Rectal smooth muscle tissue (tissue), 1 donor: Measurements from ENCODE around the gene HDGFL2.

Source experiments
- H3K27ac ChIP-seq: one replicate; pipeline ENCODE4 v1.7.0; 2013; ENCODE audit warnings: low read depth, low read length, inconsistent platforms
- H3K27me3 ChIP-seq: one replicate; pipeline ENCODE4 v1.7.0; 2013; ENCODE audit warnings: low read length; ENCODE audit not compliant: control insufficient read depth, insufficient read depth
- H3K36me3 ChIP-seq: one replicate; pipeline ENCODE4 v1.7.0; 2013; ENCODE audit warnings: low read length; ENCODE audit not compliant: control insufficient read depth, insufficient read depth
- H3K4me1 ChIP-seq: one replicate; pipeline ENCODE4 v1.7.0; 2013; ENCODE audit warnings: low read length; ENCODE audit not compliant: control insufficient read depth, insufficient read depth
- H3K4me3 ChIP-seq: one replicate; pipeline ENCODE4 v1.7.0; 2013; ENCODE audit warnings: low read length
- H3K9ac ChIP-seq: one replicate; pipeline ENCODE4 v1.7.0; 2013; ENCODE audit warnings: low read length

The HDGFL2 gene

GRCh38 chr19:4487572-4487971 is 15.5 kb downstream of the HDGFL2 start:
- Histone ChIP-seq H3K27me3 (no peaks in the 10 kb centered on the region), H3K9ac (no peak overlapping the region), H3K4me1 (no peaks in the 10 kb centered on the region), H3K36me3 (peaks cover 24% of the 10 kb centered on the region), H3K27ac (no peak overlapping the region), H3K4me3 (no peak overlapping the region)

GRCh38 chr19:4488496-4488895 is 16.4 kb downstream of the HDGFL2 start:
- Histone ChIP-seq H3K4me3 (no peak overlapping the region), H3K9ac (no peak overlapping the region), H3K27ac (no peak overlapping the region), H3K27me3 (no peaks in the 10 kb centered on the region), H3K36me3 (peaks cover 23% of the 10 kb centered on the region), H3K4me1 (no peaks in the 10 kb centered on the region)

GRCh38 chr19:4491446-4491845 is 19.3 kb downstream of the HDGFL2 start:
- Histone ChIP-seq H3K27ac (no peak overlapping the region), H3K27me3 (no peaks in the 10 kb centered on the region), H3K9ac (no peak overlapping the region), H3K4me3 (no peak overlapping the region), H3K36me3 (peaks cover 23% of the 10 kb centered on the region), H3K4me1 (no peaks in the 10 kb centered on the region)

DNA sequence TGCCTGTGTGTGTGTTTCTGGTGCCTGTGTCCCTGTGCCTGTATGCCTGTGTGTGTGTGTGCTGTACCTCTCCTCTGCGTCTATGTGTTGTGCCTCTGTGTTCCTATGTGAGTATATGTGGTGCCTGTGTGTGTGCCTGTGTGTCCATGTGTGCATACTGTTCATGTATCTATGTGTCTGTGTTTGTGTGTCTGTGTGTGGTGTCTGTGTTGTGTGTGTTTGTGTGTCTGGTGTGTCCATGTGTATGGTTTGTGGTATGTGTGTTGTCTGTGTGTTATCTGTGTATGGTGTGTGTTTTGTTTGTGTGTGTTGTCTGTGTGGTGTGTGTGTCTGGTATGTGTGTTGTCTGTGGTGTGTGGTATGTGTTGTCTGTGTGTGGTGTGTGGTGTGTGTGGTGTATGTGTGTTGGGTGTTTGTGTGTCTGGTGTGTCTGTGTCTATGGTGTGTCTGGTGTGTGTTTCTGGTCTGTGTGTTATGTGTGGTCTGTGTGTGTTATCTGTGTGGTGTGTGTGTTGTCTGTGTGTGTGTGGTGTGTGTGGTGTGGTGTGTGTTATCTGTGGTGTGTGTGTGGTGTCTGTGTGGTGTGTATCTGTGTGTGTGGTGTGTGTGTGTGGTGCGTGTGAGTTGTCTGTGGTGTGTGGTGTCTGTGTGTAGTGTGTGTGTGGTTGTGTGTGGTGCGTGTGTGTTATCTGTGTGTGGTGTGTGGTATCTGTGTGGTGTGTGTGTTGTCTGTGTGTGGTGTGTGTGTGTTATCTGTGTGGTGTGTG is 20.4 kb downstream of the HDGFL2 start:
- no peak overlapping the region for H3K27ac ChIP-seq
- H3K36me3 ChIP-seq = peaks cover 23% of the 10 kb centered on the region
- no peaks in the 10 kb centered on the region for H3K4me1 ChIP-seq
- H3K4me3 ChIP-seq = no peak overlapping the region
- H3K27me3 ChIP-seq = no peaks in the 10 kb centered on the region
- no peak overlapping the region for H3K9ac ChIP-seq

GRCh38 chr19:4493104-4493928 is 21.2 kb downstream of the HDGFL2 start:
- H3K27ac ChIP-seq = no peak overlapping the region
- no peaks in the 10 kb centered on the region for H3K4me1 ChIP-seq
- H3K9ac ChIP-seq = no peak overlapping the region
- H3K27me3 ChIP-seq = no peaks in the 10 kb centered on the region
- peaks cover 26% of the 10 kb centered on the region for H3K36me3 ChIP-seq
- no peak overlapping the region for H3K4me3 ChIP-seq

- no peak overlapping the region for H3K9ac ChIP-seq
- no peaks in the 10 kb centered on the region for H3K27me3 ChIP-seq
- no peak overlapping the region for H3K27ac ChIP-seq
- no peak overlapping the region for H3K4me3 ChIP-seq
- H3K4me1 ChIP-seq = no peaks in the 10 kb centered on the region
- H3K36me3 ChIP-seq = peaks cover 26% of the 10 kb centered on the region
Observed at GRCh38 chr19:4493929-4494690, 22.0 kb downstream of the HDGFL2 start.

GRCh38 chr19:4494691-4495064 is 22.6 kb downstream of the HDGFL2 start:
- H3K4me3 ChIP-seq = no peak overlapping the region
- H3K27ac ChIP-seq = no peak overlapping the region
- peaks cover 24% of the 10 kb centered on the region for H3K36me3 ChIP-seq
- H3K4me1 ChIP-seq = no peaks in the 10 kb centered on the region
- no peaks in the 10 kb centered on the region for H3K27me3 ChIP-seq
- H3K9ac ChIP-seq = no peak overlapping the region

DNA sequence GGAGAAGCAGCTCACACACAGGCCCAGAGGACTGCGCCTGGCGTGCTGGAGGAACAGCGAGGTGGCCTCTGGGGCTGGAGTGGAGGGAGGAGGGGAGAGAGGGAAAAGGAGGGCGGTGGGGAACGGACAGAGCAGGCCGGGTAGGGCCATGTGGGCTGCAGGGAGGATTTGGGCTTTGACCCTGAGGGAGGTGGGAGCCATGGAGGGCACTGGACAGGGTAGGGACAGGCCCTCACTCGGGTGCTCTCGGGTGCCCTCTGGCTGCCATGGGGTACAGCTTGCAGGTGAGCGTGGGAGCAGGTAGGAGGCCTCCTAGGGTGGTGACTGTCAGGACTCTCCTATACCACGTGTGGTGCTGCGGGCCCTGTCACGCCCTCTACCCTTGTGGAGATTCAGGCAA is 23.4 kb downstream of the HDGFL2 start:
- Histone ChIP-seq H3K36me3 (peaks cover 19% of the 10 kb centered on the region), H3K27ac (no peak overlapping the region), H3K4me1 (no peaks in the 10 kb centered on the region)

GRCh38 chr19:4496304-4496703 is 24.2 kb downstream of the HDGFL2 start:
- Histone ChIP-seq H3K4me1 (no peaks in the 10 kb centered on the region), H3K4me3 (no peak overlapping the region), H3K9ac (no peak overlapping the region), H3K36me3 (peaks cover 22% of the 10 kb centered on the region), H3K27ac (no peak overlapping the region), H3K27me3 (no peaks in the 10 kb centered on the region)

More for the DNA sequence above, 23.4 kb downstream of the HDGFL2 start:
- H3K4me3 ChIP-seq = no peak overlapping the region
- no peaks in the 10 kb centered on the region for H3K27me3 ChIP-seq
- no peak overlapping the region for H3K9ac ChIP-seq

DNA sequence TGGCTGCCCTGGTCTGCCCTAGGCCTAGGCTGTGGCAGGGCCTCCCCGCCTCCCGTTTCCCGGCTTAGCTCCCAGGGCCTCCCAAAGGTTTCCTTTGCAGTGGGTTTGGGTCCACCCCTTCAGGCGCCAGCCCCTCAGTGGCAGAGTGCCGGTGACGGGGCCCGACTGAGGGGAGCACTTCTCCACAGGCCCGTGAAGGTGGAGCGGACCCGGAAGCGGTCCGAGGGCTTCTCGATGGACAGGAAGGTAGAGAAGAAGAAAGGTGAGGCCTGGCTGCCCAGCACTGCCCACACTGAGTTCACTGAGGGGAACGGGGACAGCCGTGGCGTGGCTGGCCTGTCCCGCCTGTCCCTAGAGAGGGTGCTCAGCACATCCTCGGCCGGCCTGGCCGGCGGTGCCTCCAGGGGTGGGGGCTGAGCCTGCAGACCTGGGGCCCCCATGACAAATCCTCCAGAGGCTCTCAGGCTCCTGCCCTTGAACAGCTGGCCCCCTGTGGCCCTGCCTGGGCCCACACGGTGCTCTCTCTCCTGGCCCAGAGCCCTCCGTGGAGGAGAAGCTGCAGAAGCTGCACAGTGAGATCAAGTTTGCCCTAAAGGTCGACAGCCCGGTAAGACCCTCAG is 25.8 kb downstream of the HDGFL2 start:
- Histone ChIP-seq H3K36me3 (peaks cover 20% of the 10 kb centered on the region), H3K27me3 (no peaks in the 10 kb centered on the region), H3K9ac (no peak overlapping the region), H3K4me1 (peaks cover 3% of the 10 kb centered on the region), H3K27ac (no peak overlapping the region), H3K4me3 (no peak overlapping the region)

- no peak overlapping the region for H3K27ac ChIP-seq
- peaks cover 17% of the 10 kb centered on the region for H3K36me3 ChIP-seq
- H3K27me3 ChIP-seq = no peaks in the 10 kb centered on the region
- peaks cover 3% of the 10 kb centered on the region for H3K4me1 ChIP-seq
- H3K4me3 ChIP-seq = no peak overlapping the region
- H3K9ac ChIP-seq = no peak overlapping the region
Observed at GRCh38 chr19:4498694-4499093, 26.6 kb downstream of the HDGFL2 start.

- no peak overlapping the region for H3K27ac ChIP-seq
- no peaks in the 10 kb centered on the region for H3K27me3 ChIP-seq
- peaks cover 3% of the 10 kb centered on the region for H3K4me1 ChIP-seq
- no peak overlapping the region for H3K9ac ChIP-seq
- peaks cover 15% of the 10 kb centered on the region for H3K36me3 ChIP-seq
- no peak overlapping the region for H3K4me3 ChIP-seq
Observed at GRCh38 chr19:4499318-4499717, 27.2 kb downstream of the HDGFL2 start.
